HT1080 (cell line): Measurements from ENCODE around the gene PPM1H. TPM values are rescaled to one million over a fixed set of nuclear protein-coding genes. Genes with fewer than 3 reads are reported as not detected.
"Not testable (repeated sequence)": the region's sequence is repeated elsewhere in the genome, so short reads cannot be mapped to it uniquely, and the experiment has no call there.

ENCODE experiments used
- DNase-seq: peaks from one replicate; pipeline ENCODE4 v3.0.0-alpha.2; 2015; ENCODE audit warnings: low read depth
- total RNA-seq: library from RNA; depleted of rRNA; stranded (reverse); fragments of >200 nt; shearing (Covaris generic); gene quantifications from 2 replicates; pipeline ENCODE4 v1.2.3, GENCODE V29; 2014

Gene PPM1H
- total RNA-seq, 1 experiment from 2014 or later = 3.0 TPM

- no peak for DNase-seq
These were observed 94.1 kb downstream of the PPM1H start for GRCh38 chr12:62840806-62841205.

DNA sequence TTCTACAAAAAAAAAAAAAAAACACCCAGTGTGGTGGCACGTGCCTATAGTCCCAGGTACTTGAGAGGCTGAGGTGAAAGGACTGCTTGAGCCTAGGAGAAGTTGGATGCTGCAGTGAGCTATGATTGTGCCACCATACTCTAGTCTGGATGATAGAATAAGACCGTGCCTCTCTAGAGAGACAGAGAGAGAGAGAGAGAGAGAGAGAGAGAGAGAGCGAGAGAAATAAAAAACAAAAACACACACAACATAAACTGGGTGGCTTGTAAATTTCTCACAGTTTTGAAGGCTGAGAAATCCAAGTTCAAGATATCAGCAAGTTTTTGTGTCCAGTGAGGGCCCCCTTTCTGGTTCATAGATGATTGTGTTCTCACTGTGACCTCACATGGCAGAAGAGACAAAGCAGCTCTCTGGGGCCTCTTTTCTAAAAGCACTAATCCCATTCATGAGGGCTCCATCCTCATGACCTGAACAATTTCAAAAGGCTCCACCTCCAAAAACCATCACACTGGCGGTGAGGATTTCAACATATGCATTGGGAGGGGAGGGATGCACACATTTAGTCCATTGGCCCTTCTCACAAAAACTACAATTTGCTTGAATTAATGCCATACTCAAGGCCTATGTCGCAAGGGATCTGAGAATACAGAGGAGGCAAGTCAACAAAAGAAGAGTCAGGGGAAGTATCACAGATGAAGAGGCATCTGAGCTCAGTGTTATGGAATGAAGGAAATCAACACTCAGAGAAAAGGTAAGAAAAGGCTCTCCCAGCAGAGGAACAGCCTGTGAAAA is 94.9 kb downstream of the PPM1H start:
- peak; percentile 15 for DNase-seq

DNA sequence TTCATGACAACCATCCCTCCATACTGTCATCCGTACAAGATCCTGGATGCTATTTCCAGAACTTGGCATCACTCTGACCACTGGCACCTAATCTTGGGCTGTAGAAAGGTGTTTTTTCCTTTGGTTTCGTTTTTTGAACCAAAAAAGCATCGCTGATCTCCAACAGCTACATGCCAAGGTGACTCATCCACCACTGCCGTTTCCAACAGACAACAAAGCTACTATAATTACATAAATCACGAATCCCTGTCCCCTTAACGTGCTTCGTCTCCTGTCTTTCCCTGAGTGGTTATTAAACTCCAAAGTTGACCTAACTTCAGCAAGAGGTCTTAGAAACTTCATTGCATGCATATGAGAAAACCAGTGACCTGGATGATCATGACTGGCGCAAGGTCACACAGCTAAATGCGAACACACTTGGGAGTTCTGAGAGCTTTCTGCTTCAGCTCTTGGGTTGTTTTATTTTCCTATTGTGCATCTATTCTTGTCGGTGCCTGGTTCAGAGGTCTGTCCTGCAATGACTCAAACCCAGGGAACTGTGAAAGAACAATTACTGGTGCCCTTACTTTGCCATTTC is 99.9 kb downstream of the PPM1H start:
- peak; percentile 64 for DNase-seq

DNA sequence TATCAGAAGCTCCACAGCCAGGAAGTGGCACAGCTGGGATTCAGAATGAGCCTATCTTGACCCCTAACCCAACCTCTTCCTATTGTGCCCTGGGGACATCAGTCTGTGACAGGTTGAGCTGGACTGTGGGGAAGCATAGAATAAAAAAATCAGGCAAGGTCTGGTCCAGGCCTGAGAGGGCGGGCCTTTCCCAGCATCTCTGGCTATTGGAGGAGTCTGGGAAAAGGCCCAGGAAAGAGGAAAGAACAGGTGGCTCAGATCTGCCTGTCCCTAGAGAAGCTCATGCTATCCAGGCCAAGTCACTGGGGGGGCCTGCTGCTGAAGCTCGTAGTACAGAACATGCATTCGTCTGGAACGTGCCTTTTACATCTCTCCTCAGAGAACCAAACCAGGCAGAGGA is 100.5 kb downstream of the PPM1H start:
- no peak for DNase-seq

GRCh38 chr12:62833634-62834033 is 101.3 kb downstream of the PPM1H start:
- no peak for DNase-seq

DNA sequence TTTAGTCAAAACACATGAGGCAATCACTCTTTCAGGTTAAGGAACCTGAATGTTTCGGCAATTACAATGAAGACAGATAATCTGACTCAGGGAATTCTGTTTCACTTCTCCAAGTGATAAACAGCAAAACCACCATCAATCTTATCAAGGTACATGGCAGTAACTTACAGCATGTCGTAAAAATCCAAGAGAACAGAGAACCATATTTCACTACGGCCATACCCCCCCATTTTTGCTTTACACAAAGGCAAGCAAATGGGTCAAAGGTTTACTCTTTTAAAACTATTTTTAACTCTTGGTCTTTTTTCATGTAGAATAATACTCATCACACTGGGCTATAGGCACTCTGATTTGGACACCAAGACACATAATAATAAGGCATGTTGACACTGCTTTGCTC is 102.4 kb downstream of the PPM1H start:
- DNase-seq = no peak

- DNase-seq = no peak
These were observed 102.9 kb downstream of the PPM1H start for GRCh38 chr12:62832027-62832426.

- no peak for DNase-seq
These were observed 107.1 kb downstream of the PPM1H start for GRCh38 chr12:62827855-62828254.

DNA sequence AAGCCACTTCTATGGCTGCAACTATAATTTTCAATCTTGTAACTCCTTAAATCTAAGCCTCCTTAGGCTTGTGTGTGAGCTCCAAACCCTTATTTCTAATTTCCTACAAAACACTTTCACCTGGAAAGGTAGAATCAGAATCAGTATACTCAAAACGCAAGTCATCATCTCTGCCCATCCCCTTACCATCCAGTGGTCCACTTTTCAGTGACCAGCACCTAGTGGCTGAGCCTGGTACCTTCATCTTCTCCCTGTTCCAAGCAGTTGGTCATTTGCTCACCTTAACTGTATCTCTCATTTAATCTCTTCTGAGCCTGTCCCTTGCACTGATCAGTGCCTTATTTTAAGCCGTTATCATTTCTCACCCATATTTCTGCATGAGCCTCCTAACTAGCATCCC is 107.9 kb downstream of the PPM1H start:
- no peak for DNase-seq

DNA sequence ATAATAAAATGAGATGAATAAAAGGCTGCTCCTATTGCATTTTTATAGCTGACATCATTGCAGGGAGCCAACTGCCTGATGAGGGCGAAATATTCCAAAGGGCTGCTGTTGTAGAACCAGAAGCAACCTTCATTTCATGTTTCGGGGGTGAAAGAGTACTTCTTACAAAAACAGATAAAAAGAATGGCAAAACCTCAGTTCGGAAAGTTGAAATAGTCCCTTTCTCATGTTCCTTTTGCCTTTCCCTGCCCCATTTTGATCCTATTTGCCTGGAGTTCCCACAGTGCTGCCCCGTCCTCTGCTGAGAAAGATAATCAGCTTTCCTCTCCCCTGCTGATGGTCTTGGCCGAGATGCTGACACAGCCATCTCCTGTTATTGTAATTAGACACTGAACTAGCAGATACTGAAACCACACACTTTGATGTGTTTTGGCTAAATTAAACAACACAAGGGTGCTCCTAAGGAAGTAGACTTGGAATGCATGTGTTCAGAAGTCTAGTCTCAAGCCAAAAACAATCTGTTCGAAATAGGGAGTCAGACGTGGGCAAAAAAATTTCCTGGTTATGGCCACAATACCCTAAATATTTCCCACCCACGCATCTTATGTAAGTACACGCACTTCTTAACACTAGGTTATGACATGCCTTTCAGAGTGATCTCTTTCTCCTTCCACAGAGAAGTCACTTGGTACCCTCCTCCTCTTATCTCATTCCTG is 117.2 kb downstream of the PPM1H start:
- peak; percentile 64 for DNase-seq

DNA sequence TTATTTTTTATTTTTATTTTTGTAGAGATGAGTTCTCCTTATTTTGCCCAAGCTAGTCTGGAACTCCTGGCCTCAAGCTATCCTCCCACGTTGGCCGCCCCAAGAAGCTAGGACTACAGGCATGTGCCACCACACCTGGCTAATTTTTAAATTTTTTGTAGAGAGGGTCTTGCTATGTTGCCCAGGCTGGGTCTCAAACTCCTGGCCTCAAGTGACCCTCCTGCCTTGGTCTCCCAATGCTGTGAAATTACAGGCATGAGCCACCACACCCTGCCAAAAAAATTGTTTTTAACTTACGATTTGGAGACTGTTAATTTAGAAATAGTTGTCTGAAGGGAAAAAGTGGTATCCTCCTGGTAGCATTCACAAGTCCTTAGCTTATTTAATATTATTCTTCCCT is 120.7 kb downstream of the PPM1H start:
- no peak for DNase-seq

DNA sequence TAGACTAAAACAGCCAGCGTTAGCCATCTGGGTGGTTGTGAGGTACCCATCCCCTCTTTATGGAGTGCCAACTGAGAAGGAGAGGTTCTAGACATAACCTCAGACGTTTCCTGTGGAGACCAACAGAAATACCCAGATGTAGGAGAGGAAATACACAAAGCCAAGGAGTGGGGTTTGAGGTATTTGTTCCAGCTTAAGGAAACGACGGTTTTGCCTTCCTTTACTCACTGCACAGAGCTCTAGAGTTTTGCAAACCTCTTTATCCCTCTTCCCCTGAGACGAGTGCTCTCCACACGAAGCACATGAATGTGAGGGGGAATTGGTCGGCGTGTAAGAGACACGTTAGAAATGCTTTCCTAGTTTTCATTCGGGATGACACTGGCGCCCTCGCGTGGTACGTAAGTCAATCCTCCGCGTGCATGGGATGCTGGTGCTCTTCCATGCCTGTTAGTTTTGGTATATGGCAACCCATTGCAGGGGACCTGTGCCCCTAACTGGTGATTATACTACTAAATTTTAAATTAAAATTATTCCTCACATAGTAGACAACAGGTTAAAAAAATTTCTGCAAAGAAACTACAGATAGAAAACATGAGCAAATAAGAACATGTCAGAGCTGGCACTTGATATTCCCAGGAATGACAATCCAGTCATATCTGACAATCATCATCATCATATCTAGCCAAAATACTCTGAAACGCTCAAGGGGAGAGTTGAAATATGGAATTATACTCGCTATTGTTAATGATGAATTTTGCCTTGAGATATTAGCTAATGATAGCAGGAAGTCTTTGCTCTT is 121.7 kb downstream of the PPM1H start:
- peak; percentile 57 for DNase-seq

- not testable (repeated sequence) for DNase-seq
These were observed 123.5 kb downstream of the PPM1H start for GRCh38 chr12:62811481-62811880.

DNA sequence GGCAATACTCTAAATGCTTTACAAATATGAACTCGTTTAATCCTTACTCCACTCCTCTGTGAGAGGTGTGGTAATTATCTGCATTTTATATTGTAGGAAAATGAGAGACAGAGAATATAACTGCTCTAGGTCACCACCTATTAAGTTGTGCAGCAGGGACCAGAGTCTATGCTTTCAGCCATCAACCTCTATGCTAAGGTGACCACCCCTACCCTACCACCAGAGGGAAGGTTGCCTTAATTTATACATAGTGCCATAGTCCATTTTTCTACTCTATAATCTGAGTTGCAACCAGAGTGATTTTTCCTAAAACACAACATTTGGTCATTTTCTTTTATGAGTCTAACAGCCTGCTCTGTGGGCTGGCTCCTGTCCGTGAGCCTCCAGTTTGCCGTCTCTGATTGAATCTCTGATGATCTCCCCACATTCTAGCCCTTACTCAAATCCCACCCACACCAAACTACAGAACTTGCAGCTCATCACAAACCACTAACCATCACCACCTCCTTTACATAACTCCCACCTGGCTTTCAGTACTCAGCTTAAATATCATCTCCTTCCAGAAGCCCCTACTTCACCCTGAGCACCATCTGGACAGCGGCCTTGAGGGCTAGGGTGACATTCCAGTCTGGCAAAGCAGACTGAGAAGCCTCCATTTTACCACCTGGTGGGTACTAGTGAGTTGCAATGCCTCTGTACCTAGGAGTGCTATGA is 126.6 kb downstream of the PPM1H start:
- no peak for DNase-seq

DNA sequence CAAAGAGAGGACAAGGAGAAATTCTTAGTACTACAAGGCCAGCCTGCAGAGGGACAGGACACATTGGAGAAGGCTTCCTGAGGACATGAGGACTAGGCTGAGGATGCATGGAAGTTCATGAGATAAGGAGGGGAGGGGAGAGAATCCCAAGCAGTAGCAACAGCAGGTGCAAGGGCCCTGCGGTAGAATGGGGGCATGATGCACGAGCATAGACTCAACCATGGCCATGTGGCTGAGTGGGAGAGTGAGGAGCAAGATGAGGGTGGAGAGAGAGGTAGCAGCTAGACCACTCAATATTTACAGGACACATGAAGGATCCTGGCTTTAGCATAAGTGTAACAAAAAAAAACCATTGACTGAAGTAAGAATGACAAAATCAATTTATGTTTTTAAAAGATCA is 128.1 kb downstream of the PPM1H start:
- DNase-seq = no peak

GRCh38 chr12:62806244-62806836 is 128.6 kb downstream of the PPM1H start:
- DNase-seq = no peak

DNA sequence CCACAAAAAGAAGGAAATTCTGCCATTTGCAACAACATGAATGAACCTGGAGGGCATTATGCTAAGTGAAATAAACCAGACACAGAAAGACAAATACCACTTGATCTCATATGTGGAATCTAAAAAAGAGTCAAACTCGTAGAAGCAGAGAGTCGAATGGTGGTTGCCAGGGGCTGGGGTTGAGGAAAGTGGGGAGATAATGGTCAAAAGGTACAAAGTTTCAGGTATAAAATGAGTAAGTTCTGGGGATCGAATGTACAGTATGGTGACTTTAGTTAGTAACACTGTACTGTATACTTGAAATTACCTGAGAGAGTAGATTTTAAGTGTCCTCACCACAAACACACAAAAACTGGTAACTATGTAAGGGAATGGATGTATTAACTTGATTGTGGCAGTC is 129.4 kb downstream of the PPM1H start:
- no peak for DNase-seq

- no peak for DNase-seq
These were observed 131.2 kb downstream of the PPM1H start for GRCh38 chr12:62803756-62804155.

DNA sequence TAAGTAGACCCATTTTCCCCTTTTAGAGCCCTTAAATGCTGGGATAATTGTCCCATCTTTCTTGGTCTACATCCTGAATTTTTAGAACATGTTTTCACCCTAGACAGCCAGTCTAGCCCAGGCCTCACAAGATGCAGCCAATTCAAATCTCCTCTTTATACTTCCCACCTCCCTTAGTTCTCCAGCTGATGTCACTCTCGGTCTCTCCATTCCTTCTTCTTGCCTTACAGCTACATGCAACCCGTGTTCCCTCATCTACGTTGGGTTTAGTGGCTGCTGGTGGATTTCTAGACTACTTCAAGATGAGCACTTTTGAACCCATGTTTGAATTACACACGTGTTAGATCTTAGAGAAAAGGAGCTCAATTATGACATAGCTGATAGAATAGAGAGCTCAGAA is 132.0 kb downstream of the PPM1H start:
- DNase-seq = peak; percentile 15

DNA sequence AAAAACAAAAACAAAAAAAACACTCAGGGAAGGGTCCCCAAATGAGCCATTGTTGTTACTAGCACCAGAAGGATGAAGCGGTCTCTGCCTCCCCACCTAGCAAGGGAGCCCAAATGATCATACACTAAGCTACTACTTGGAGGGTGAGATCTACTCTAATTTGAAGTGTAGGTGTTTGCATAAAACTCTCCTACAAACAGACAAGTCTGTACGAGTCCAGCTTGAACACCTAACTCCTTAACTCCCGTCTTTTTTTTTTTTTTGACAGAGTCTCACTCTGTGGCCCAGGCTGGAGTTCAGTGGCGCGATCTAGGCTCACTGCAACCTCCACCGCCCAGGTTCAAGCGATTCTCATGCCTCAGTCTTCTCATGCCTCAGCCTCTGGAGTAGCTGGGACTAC is 132.6 kb downstream of the PPM1H start:
- DNase-seq = no peak

DNA sequence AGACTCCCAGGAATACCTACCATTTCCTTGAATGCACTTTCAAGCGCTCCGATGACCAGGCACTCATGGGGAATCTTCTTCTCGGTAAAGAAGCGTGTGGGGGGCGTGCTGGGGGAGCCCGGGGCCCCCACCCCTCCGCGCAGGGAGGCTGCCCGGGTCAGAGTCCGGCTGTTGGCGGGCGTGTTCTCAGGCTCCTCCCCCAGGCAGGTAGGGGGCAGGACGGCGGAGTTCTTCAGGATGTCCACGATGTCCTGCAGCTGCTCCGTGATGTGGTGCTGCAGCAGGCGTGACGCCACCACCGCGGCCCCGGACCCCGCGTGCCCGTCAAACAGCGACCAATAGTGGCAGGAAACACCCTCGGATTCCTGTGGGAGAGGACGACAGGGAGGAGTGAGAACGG is 133.2 kb downstream of the PPM1H start:
- no peak for DNase-seq
